ENCODE measurements around the gene MAP7D1. TPM values are rescaled to one million over a fixed set of nuclear protein-coding genes. Genes with fewer than 3 reads are reported as not detected.

The MAP7D1 gene
- total and polyA plus RNA-seq, 2 of the 13 experiments (the other 11 are each of a cell fraction or from before 2014, with no cell fraction given) = 5.6 to 7.2 TPM

GRCh38 chr1:36206323-36206858 is 50.4 kb downstream of the MAP7D1 start:
- no TSS peak for BruUV-seq (replicated peaks)
- H3K9me3 ChIP-seq (ENCODE audit: low read length) = no peaks in the 10 kb centered on the region
- no peaks in the 10 kb centered on the region for H3K27me3 ChIP-seq (ENCODE audit: control insufficient read depth in 1 of 2, insufficient read depth in 2 of 2, low read length in 2 of 2)
- ChIA-PET POLR2A (interaction anchor here (0.8 kb wide), 1 partner anchor 57 kb away, joined by 4 read pairs; no protein-coding TSS in a partner anchor), CTCF (ENCODE audit: low intra/inter-chr PET ratio, low total read pairs) (no interaction called here)
- no peaks in the 10 kb centered on the region for H4K20me1 ChIP-seq (ENCODE audit: insufficient read depth, low read length)
- peak overlapping the region; percentile 32; the same call in 1 of the 2 replicates for H3K4me2 ChIP-seq (ENCODE audit: low read depth, low read length)
- DNase-seq (ENCODE audit: low spot score) (no peak), ATAC-seq (no peak), FAIRE-seq (no peak)
- no peak overlapping the region; a peak in 1 of 6 replicates for H3K4me3 ChIP-seq (replicated peaks in 1 of 3; ENCODE audit: insufficient read depth in 1 of 3, low read depth in 2 of 3, low read length in 3 of 3)
- WGBS (ENCODE audit: low lambda C conversion rate) = 22% methylated on average over 3 of the region's 3 CpGs
- H3K4me1 ChIP-seq (ENCODE audit: insufficient read depth, low read length) = peaks cover 46% of the 10 kb centered on the region
- no peaks in the 10 kb centered on the region for H3K36me3 ChIP-seq (replicated peaks in 1 of 2; ENCODE audit: control insufficient read depth in 1 of 2, insufficient read depth in 2 of 2, low read length in 2 of 2)
- no peak overlapping the region for H3K27ac ChIP-seq (ENCODE audit: extremely low read length, insufficient read depth, low read length)
- TF ChIP-seq, protein P1, sequence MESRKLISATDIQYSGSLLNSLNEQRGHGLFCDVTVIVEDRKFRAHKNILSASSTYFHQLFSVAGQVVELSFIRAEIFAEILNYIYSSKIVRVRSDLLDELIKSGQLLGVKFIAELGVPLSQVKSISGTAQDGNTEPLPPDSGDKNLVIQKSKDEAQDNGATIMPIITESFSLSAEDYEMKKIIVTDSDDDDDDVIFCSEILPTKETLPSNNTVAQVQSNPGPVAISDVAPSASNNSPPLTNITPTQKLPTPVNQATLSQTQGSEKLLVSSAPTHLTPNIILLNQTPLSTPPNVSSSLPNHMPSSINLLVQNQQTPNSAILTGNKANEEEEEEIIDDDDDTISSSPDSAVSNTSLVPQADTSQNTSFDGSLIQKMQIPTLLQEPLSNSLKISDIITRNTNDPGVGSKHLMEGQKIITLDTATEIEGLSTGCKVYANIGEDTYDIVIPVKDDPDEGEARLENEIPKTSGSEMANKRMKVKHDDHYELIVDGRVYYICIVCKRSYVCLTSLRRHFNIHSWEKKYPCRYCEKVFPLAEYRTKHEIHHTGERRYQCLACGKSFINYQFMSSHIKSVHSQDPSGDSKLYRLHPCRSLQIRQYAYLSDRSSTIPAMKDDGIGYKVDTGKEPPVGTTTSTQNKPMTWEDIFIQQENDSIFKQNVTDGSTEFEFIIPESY (CRISPR knock-in tag; IDR thresholded peaks at IDR 0.05) = no peak
- TF ChIP-seq TFDP1 (CRISPR knock-in tag; IDR thresholded peaks at IDR 0.05; ENCODE audit: borderline replicate concordance) (no peak), EEA1 (CRISPR knock-in tag; IDR thresholded peaks at IDR 0.05; ENCODE audit: borderline replicate concordance) (no peak)
- H2AFZ ChIP-seq (ENCODE audit: low read length) = no peak overlapping the region
- H3K79me2 ChIP-seq (ENCODE audit: insufficient read depth, low read length) = no peaks in the 10 kb centered on the region
- H3K9ac ChIP-seq (ENCODE audit: insufficient read depth, low read depth, low read length) = no peak overlapping the region
- in situ Hi-C loops (cut with HindIII; ENCODE audit: extremely low pct_ligation_motif_present, low pct_unique_long_range_greater_than_20kb) (no loop called here), intact Hi-C loops (cut with micrococcal nuclease; ENCODE audit: unreplicated experiment) (no loop called here)

DNA sequence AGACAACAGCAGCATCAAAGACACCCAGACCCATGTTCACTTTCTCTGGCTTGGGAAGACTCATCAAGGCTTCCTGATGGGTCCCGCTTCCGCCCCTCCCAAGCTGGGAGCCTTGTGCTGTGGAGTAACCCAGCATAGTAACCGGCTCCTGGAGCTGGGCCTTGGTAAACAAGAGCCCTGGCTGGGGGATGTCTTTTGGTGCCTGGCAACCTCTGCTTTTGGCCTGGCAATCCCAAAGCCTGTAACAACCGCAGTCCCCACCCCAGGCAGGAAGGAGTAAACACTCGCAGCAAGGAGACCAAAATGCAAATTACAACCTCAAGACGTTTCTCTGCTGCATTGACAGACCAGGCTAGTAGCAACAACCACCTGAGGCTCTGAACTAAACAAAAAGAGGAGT is 51.4 kb downstream of the MAP7D1 start:
- Histone ChIP-seq H3K9me3 (ENCODE audit: low read length) (no peaks in the 10 kb centered on the region), H3K4me3 (replicated peaks in 1 of 3; ENCODE audit: insufficient read depth in 1 of 3, low read depth in 2 of 3, low read length in 3 of 3) (no peak overlapping the region), H3K9ac (ENCODE audit: insufficient read depth, low read depth, low read length) (no peak overlapping the region), H3K36me3 (replicated peaks in 1 of 2; ENCODE audit: control insufficient read depth in 1 of 2, insufficient read depth in 2 of 2, low read length in 2 of 2) (no peaks in the 10 kb centered on the region), H2AFZ (ENCODE audit: low read length) (no peak overlapping the region), H3K27ac (ENCODE audit: extremely low read length, insufficient read depth, low read length) (no peak overlapping the region), H3K79me2 (ENCODE audit: insufficient read depth, low read length) (no peaks in the 10 kb centered on the region), H3K4me1 (ENCODE audit: insufficient read depth, low read length) (peaks cover 55% of the 10 kb centered on the region), H4K20me1 (ENCODE audit: insufficient read depth, low read length) (no peaks in the 10 kb centered on the region), H3K27me3 (ENCODE audit: control insufficient read depth in 1 of 2, insufficient read depth in 2 of 2, low read length in 2 of 2) (no peaks in the 10 kb centered on the region), H3K4me2 (ENCODE audit: low read depth, low read length) (peak overlapping the region; percentile 24)
- ChIA-PET CTCF (ENCODE audit: low intra/inter-chr PET ratio, low total read pairs) (no interaction called here), POLR2A (interaction anchor here (1.3 kb wide), 1 partner anchor 17 kb away, joined by 6 read pairs; the partner anchor contains the start of gene THRAP3)
- in situ Hi-C loops (cut with HindIII; ENCODE audit: extremely low pct_ligation_motif_present, low pct_unique_long_range_greater_than_20kb) = no loop called here
- intact Hi-C loops (cut with micrococcal nuclease; ENCODE audit: unreplicated experiment) = no loop called here
- BruUV-seq (replicated peaks) = no TSS peak
- TF ChIP-seq FOXA1 (IDR thresholded peaks at IDR 0.05) (no peak), FOXA1 (CRISPR knock-in tag; IDR thresholded peaks at IDR 0.05) (0 out of 2 replicates have a peak, but pooled peaks have one; percentile 8), ZKSCAN1 (IDR thresholded peaks at IDR 0.05; ENCODE audit: low read length) (no peak), MTA3 (CRISPR knock-in tag; IDR thresholded peaks at IDR 0.05) (no peak), ARNTL (CRISPR knock-in tag; IDR thresholded peaks at IDR 0.05) (no peak)
- 17% methylated on average over 6 of the region's 6 CpGs for WGBS (ENCODE audit: low lambda C conversion rate)
- no peak for ATAC-seq
- FAIRE-seq = no peak
- no peak for DNase-seq (ENCODE audit: low spot score)
